Thymus (tissue), 11 donors: Measurements from ENCODE around the gene RAB20. TPM values are rescaled to one million over a fixed set of nuclear protein-coding genes. Genes with fewer than 3 reads are reported as not detected.

ENCODE experiments used
- DNase-seq, 9 donors: peaks; one replicate each; pipeline ENCODE4 v3.0.0-alpha.2; 2013; ENCODE audit warnings: low spot score in 9 of 9, low read depth in 6 of 9, missing footprints in 1 of 9
- H3K27ac ChIP-seq, 2 donors: one replicate each; pipeline ENCODE4 v1.5.1; 2013; ENCODE audit warnings: control low read depth in 1 of 2, low read depth in 1 of 2, low read length in 1 of 2, mild to moderate bottlenecking in 1 of 2, moderate library complexity in 1 of 2
- H3K27me3 ChIP-seq, 2 donors: one replicate each; pipeline ENCODE4 v1.5.1; 2013; ENCODE audit warnings: low read length in 1 of 2; ENCODE audit not compliant: control insufficient read depth in 2 of 2, insufficient read depth in 1 of 2
- H3K36me3 ChIP-seq, 2 donors: one replicate each; pipeline ENCODE4 v1.5.1; 2013; ENCODE audit warnings: low read length in 1 of 2, mild to moderate bottlenecking in 1 of 2, moderate library complexity in 1 of 2; ENCODE audit not compliant: control insufficient read depth in 2 of 2, insufficient read depth in 2 of 2
- H3K4me1 ChIP-seq, 2 donors: one replicate each; pipeline ENCODE4 v1.5.1; 2013; ENCODE audit warnings: low read length in 2 of 2; ENCODE audit not compliant: control insufficient read depth in 2 of 2, insufficient read depth in 2 of 2
- H3K4me3 ChIP-seq, 2 donors: one replicate each; pipeline ENCODE4 v1.5.1; 2013; ENCODE audit warnings: low read length in 2 of 2, control low read depth in 1 of 2, mild to moderate bottlenecking in 1 of 2
- H3K9me3 ChIP-seq, 2 donors: one replicate each; pipeline ENCODE4 v1.5.1; 2013; ENCODE audit warnings: low read length in 1 of 2, mild to moderate bottlenecking in 1 of 2; ENCODE audit not compliant: control insufficient read depth in 2 of 2, insufficient read depth in 1 of 2
- WGBS: extraction: QIAGEN DNeasy Blood & Tissue Kit; methylation state at CpG from one replicate; pipeline ENCODE4 v1.1.7; 2013; 5-methylcytosine and 5-hydroxymethylcytosine counted together
- polyA plus RNA-seq: library from polyadenylated mRNA; stranded (reverse); fragments of 200-250 nt; gene quantifications from one replicate; pipeline ENCODE4 v1.2.3, GENCODE V29; 2013
- total RNA-seq: library from RNA; stranded (reverse); fragments of 120-200 nt; gene quantifications from one replicate; pipeline ENCODE4 v1.2.4, GENCODE V29; 2013
- donor health status: healthy.

Gene RAB20
- total and polyA plus RNA-seq, 2 donors: 4.8 to 18.5 TPM

DNA sequence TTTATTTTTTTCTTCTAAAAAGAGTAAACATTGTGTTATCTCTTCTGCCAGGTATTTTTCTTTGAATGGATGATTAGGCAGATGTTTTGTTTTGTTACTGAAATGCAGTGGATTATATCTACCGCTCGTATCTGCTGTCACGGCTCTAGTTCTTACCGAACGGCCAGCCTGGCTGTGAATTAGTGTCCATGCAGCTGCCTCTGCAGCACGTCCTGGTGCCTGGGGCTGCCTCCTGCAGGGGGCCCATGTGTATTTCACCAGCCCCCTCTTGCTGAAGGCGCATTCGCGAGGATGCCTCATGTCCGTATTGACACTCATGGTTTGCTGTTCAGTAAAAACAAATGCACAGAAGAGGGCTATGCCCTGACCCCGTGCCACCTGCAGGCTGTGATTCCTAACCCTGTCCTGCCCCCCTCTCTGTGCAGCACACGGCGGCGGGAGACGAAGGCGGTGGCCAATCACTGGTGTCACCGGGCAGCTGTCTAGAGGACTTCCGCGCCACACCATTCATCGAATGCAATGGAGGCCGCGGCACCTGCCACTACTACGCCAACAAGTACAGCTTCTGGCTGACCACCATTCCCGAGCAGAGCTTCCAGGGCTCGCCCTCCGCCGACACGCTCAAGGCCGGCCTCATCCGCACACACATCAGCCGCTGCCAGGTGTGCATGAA, 49.9 kb downstream of the RAB20 start:
- H3K4me3 ChIP-seq: no peak overlapping the region
- no peaks in the 10 kb centered on the region for H3K36me3 ChIP-seq
- H3K4me1 ChIP-seq: peaks cover 0 to 2% of the 10 kb centered on the region in 2 donors
- DNase-seq: no peak
- 97% methylated on average over 31 of the region's 31 CpGs for WGBS
- no peaks in the 10 kb centered on the region for H3K9me3 ChIP-seq
- no peak overlapping the region for H3K27ac ChIP-seq
- H3K27me3 ChIP-seq: no peaks in the 10 kb centered on the region

- Histone ChIP-seq H3K27me3 (no peaks in the 10 kb centered on the region), H3K36me3 (no peaks in the 10 kb centered on the region), H3K4me1 (peaks cover 0 to 2% of the 10 kb centered on the region in 2 donors), H3K4me3 (no peak overlapping the region), H3K9me3 (no peaks in the 10 kb centered on the region), H3K27ac (no peak overlapping the region)
- DNase-seq: no peak
- 47% methylated on average over 18 of the region's 18 CpGs for WGBS
Measured at GRCh38 chr13:110509971-110510786, 51.3 kb downstream of the RAB20 start.

DNA sequence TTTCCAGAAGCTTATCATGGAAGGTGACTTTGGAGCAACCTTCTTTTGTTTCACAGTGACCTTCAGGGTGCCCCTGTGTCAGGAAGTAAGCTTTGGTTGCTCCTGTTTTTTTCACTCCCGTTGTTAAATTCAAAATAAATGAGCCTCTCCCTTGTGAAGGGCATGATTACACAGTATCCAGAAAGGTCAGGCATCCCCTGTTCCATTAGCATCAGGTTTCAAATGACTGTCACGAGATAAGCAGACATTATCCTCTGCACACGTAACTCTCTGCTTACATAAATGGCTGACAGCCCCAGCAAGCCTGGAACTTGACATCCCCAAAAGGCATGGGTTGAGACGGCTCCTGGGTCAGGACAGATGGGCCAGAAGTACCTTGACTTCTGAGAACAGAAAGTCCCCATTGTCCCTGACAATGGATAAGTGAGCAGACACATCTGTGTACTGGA, 52.0 kb downstream of the RAB20 start:
- Histone ChIP-seq H3K9me3 (no peaks in the 10 kb centered on the region), H3K27ac (no peak overlapping the region), H3K4me3 (no peak overlapping the region), H3K36me3 (no peaks in the 10 kb centered on the region), H3K4me1 (peaks cover 0 to 2% of the 10 kb centered on the region in 2 donors), H3K27me3 (no peaks in the 10 kb centered on the region)
- 75% methylated on average over 4 of the region's 4 CpGs for WGBS
- no peak for DNase-seq

GRCh38 chr13:110507678-110508381, 53.7 kb downstream of the RAB20 start:
- H3K27ac ChIP-seq: peak overlapping the region in 1 of 2 donors; percentile 3
- no peak for DNase-seq
- H3K4me1 ChIP-seq: peaks cover 0 to 2% of the 10 kb centered on the region in 2 donors
- H3K4me3 ChIP-seq: no peak overlapping the region
- no peaks in the 10 kb centered on the region for H3K9me3 ChIP-seq
- no peaks in the 10 kb centered on the region for H3K27me3 ChIP-seq
- H3K36me3 ChIP-seq: no peaks in the 10 kb centered on the region
- WGBS: 93% methylated on average over 23 of the region's 23 CpGs

- H3K4me1 ChIP-seq: peaks cover 0 to 2% of the 10 kb centered on the region in 2 donors
- no peaks in the 10 kb centered on the region for H3K27me3 ChIP-seq
- WGBS: 90% methylated on average over 17 of the region's 17 CpGs
- no peak overlapping the region for H3K4me3 ChIP-seq
- H3K27ac ChIP-seq: no peak overlapping the region
- DNase-seq: no peak
- H3K9me3 ChIP-seq: no peaks in the 10 kb centered on the region
- no peaks in the 10 kb centered on the region for H3K36me3 ChIP-seq
Measured at GRCh38 chr13:110506859-110507566, 54.5 kb downstream of the RAB20 start.

GRCh38 chr13:110506396-110506795, 55.1 kb downstream of the RAB20 start:
- 96% methylated on average over 18 of the region's 18 CpGs for WGBS
- no peaks in the 10 kb centered on the region for H3K27me3 ChIP-seq
- no peak for DNase-seq
- peaks cover 0 to 2% of the 10 kb centered on the region in 2 donors for H3K4me1 ChIP-seq
- H3K27ac ChIP-seq: no peak overlapping the region
- H3K9me3 ChIP-seq: no peaks in the 10 kb centered on the region
- H3K36me3 ChIP-seq: no peaks in the 10 kb centered on the region
- H3K4me3 ChIP-seq: no peak overlapping the region

DNA sequence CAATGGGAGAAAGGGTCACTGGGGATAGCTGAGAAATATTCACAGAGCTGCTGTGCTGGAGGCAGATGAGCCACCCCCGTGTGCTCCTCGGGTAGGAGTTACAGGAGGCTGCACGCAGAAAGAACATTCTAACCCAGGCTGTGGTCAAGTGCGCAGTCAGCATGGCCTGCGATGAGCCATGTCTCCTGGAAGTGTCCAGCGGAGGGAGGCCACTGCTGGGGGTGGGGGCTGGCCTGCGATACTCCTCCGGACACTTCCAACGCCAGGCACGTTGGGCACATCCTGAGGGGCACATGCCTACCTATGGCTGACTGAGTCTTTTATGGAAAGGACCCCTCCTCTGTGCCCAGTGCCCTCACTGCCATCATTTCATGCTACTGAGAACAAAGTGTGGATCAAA, 55.9 kb downstream of the RAB20 start:
- Histone ChIP-seq H3K4me1 (peaks cover 0 to 2% of the 10 kb centered on the region in 2 donors), H3K36me3 (no peaks in the 10 kb centered on the region), H3K4me3 (no peak overlapping the region), H3K27me3 (no peaks in the 10 kb centered on the region), H3K27ac (no peak overlapping the region), H3K9me3 (no peaks in the 10 kb centered on the region)
- 98% methylated on average over 10 of the region's 10 CpGs for WGBS
- DNase-seq: no peak

GRCh38 chr13:110503979-110504499, 57.5 kb downstream of the RAB20 start:
- no peak for DNase-seq
- H3K9me3 ChIP-seq: no peaks in the 10 kb centered on the region
- no peak overlapping the region for H3K4me3 ChIP-seq
- 97% methylated on average over 18 of the region's 18 CpGs for WGBS
- H3K27me3 ChIP-seq: no peaks in the 10 kb centered on the region
- H3K27ac ChIP-seq: no peak overlapping the region
- H3K4me1 ChIP-seq: no peaks in the 10 kb centered on the region
- H3K36me3 ChIP-seq: no peaks in the 10 kb centered on the region
